SK-N-MC (cell line): ENCODE measurements around the gene PNMT.

Experiments
- DNase-seq: peaks from one replicate; pipeline ENCODE4 v3.0.0-alpha.2; 2011; ENCODE audit warnings: low read depth, low spot score
- H3K27ac ChIP-seq: fragments of 200-600 bp; sonication (generic); 2 replicates; pipeline ENCODE4 v1.5.1; 2016; ENCODE audit warnings: mixed run types
- H3K36me3 ChIP-seq: fragments of 200-600 bp; sonication (generic); 2 replicates; pipeline ENCODE4 v1.6.1; 2017; ENCODE audit warnings: antibody characterized with exemption, low read length, mixed read lengths; ENCODE audit not compliant: insufficient read depth
- H3K4me3 ChIP-seq: fragments of 200-600 bp; sonication (generic); 2 replicates; pipeline ENCODE4 v1.5.1; 2016
- H3K9ac ChIP-seq: fragments of 200-600 bp; sonication (generic); 2 replicates; pipeline ENCODE4 v1.8.0; 2017; ENCODE audit warnings: mixed run types, mixed read lengths; ENCODE audit not compliant: insufficient read length
- H3K9me3 ChIP-seq: fragments of 200-600 bp; sonication (generic); 2 replicates; pipeline ENCODE4 v1.6.1; 2017; ENCODE audit warnings: low read depth, mild to moderate bottlenecking, antibody characterized with exemption, low read length, moderate library complexity, mixed read lengths
- EZH2 ChIP-seq: fragments of 200-600 bp; sonication (generic); IDR thresholded peaks from one replicate; pipeline ENCODE4 v1.6.1; 2017; ENCODE audit warnings: antibody characterized with exemption
- FOXP2 ChIP-seq: optimal IDR thresholded peaks from 2 replicates; pipeline ENCODE3; 2011; ENCODE audit warnings: mild to moderate bottlenecking, moderate library complexity; ENCODE audit not compliant: insufficient read depth; ENCODE audit errors: extremely low read length, control extremely low read depth
- POLR2AphosphoS5 ChIP-seq: IDR thresholded peaks from 2 replicates; pipeline ENCODE4 v1.6.1; 2012; ENCODE audit warnings: mild to moderate bottlenecking, low read depth, low read length, borderline replicate concordance

Gene PNMT

DNA sequence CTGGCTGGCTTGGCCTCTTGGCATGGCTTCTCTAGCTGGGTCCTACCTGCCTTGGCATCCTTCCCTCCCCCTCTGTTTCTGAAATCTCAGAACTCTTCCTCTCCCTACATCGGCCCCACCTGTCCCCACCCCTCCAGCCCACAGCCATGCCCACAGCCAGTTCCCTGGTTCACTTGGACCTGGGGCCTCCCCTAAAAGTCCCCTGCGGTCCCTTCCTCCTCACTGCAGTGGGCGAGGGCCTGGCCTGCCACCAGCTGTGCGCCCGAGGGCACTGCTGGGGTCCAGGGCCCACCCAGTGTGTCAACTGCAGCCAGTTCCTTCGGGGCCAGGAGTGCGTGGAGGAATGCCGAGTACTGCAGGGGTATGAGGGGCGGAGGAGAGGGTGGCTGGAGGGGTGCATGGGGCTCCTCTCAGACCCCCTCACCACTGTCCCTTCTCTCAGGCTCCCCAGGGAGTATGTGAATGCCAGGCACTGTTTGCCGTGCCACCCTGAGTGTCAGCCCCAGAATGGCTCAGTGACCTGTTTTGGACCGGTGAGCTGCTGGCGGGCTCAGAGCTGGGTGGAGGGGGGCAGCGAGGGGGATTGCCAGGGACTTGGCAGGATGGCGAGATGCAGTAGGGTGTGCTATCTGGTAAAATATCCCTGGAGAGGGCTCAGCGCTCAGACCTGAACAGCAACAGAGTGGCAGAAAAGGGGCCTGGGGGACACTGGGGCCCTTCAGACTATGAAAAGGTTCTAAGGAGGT, 48.0 kb downstream of the PNMT start:
- no peak for TF ChIP-seq EZH2
- no peak for TF ChIP-seq POLR2AphosphoS5
- TF ChIP-seq FOXP2, result no peak
- no peak for DNase-seq
- Histone ChIP-seq H3K9me3 (no peaks in the 10 kb centered on the region), H3K27ac (no peak overlapping the region), H3K4me3 (no peak overlapping the region), H3K36me3 (no peaks in the 10 kb centered on the region), H3K9ac (no peak overlapping the region)

DNA sequence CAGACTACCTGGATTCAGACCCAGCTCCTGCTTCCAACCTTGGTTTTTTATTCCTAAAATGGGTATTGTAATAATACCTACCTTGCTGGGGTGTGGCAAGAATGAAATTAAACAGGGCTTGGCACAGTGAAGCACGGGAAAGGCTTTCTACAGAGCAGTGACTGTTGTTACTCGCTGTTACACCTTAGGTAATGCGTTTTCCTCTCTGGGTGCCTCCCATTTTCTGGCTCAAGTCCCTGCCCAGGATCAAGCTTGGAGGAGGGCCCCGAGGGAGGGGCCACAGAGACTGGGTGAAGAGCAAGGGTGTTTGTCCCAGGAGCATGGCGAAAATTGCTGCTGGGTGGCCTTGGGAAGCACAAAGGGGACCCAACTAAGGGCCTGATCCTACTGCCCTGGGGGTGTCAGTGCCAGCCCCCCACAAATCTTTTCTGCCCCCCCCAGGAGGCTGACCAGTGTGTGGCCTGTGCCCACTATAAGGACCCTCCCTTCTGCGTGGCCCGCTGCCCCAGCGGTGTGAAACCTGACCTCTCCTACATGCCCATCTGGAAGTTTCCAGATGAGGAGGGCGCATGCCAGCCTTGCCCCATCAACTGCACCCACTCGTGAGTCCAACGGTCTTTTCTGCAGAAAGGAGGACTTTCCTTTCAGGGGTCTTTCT, 48.8 kb downstream of the PNMT start:
- Histone ChIP-seq H3K36me3 (no peaks in the 10 kb centered on the region), H3K9ac (no peak overlapping the region)
- TF ChIP-seq FOXP2 (no peak), EZH2 (no peak), POLR2AphosphoS5 (no peak)

GRCh38 chr17:39717660-39718059, 49.4 kb downstream of the PNMT start:
- no peak overlapping the region for H3K27ac ChIP-seq
- H3K4me3 ChIP-seq, result no peak overlapping the region
- no peak for TF ChIP-seq FOXP2
- TF ChIP-seq EZH2, result no peak
- TF ChIP-seq POLR2AphosphoS5, result no peak
- H3K9me3 ChIP-seq, result no peaks in the 10 kb centered on the region
- H3K9ac ChIP-seq, result no peak overlapping the region
- no peaks in the 10 kb centered on the region for H3K36me3 ChIP-seq
- no peak for DNase-seq

More for the DNA sequence above, 48.8 kb downstream of the PNMT start:
- Histone ChIP-seq H3K4me3 (no peak overlapping the region), H3K27ac (no peak overlapping the region), H3K9me3 (no peaks in the 10 kb centered on the region)
- no peak for DNase-seq

DNA sequence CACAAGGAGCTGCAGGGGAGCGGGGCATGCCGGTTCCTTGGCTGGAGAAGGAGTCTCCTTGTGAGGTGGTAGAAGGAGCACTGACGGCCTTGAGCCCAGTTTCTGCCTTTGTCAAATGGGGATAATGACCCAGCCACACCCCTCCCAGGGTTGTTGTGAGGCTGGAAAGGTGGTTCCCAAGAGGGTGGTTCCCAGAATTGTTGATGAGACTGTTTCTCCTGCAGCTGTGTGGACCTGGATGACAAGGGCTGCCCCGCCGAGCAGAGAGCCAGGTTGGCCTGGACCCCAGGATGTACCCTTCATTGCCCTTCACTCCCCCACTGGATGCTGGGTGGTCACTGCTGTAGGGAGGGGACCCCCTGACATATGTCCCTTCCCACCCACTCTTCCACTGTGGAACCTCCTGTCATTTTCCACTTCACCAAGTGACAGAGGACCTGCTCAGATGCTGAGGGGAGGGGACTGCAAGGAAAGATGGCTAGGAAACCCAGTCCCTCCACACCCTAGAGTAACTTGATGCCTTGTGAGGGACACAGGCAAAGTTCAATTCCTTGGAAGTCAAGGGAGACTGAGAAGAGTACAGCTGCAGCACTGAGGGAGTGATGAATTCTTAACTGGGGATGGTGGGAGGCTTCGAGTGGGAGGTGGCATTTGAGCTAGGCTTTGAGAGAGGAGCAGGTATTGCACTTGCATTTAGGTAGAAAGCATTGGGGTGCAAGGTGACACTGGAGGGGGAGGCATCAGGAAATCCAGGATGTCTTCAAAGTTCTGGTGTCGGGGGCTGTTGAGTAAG, 51.5 kb downstream of the PNMT start:
- DNase-seq, result no peak
- Histone ChIP-seq H3K9me3 (no peaks in the 10 kb centered on the region), H3K36me3 (no peaks in the 10 kb centered on the region), H3K4me3 (no peak overlapping the region), H3K9ac (no peak overlapping the region), H3K27ac (no peak overlapping the region)
- TF ChIP-seq FOXP2 (no peak), POLR2AphosphoS5 (no peak), EZH2 (no peak)
